GM11168 (cell line): ENCODE measurements around the gene ATXN2L.

Experiments used
- in situ Hi-C: fragments of 300-500 bp; cut with MboI; formaldehyde crosslinking; loops from one replicate; pipeline ENCODE4 v1.12.0; 2022; ENCODE audit warnings: low sequenced_read_pairs; ENCODE audit not compliant: unreplicated experiment

ATXN2L gene

GRCh38 chr16:28836761-28837064, 13.9 kb downstream of the ATXN2L start:
- in situ Hi-C loops: loop anchor here (25.0 kb wide), 1 partner anchor 149 kb away; no protein-coding TSS in a partner anchor

GRCh38 chr16:28837672-28838557, 15.1 kb downstream of the ATXN2L start:
- in situ Hi-C loops: loop anchor here (25.0 kb wide), 1 partner anchor 151 kb away; no protein-coding TSS in a partner anchor

GRCh38 chr16:28838558-28838918, 15.7 kb downstream of the ATXN2L start:
- in situ Hi-C loops: loop anchor here (25.0 kb wide), 1 partner anchor 151 kb away; no protein-coding TSS in a partner anchor

GRCh38 chr16:28839004-28839639, 16.3 kb downstream of the ATXN2L start:
- in situ Hi-C loops: loop anchor here (25.0 kb wide), 1 partner anchor 152 kb away; no protein-coding TSS in a partner anchor

GRCh38 chr16:28839899-28840298, 17.1 kb downstream of the ATXN2L start:
- in situ Hi-C loops: loop anchor here (25.0 kb wide), 1 partner anchor 153 kb away; no protein-coding TSS in a partner anchor

- in situ Hi-C loops: loop anchor here (25.0 kb wide), 1 partner anchor 155 kb away; no protein-coding TSS in a partner anchor
These were observed 19.9 kb downstream of the ATXN2L start for GRCh38 chr16:28842696-28843095.

GRCh38 chr16:28843766-28844165, 21.0 kb downstream of the ATXN2L start:
- in situ Hi-C loops: loop anchor here (25.0 kb wide), 1 partner anchor 156 kb away; no protein-coding TSS in a partner anchor

- in situ Hi-C loops: loop anchor here (25.0 kb wide), 1 partner anchor 157 kb away; no protein-coding TSS in a partner anchor
These were observed 21.6 kb downstream of the ATXN2L start for GRCh38 chr16:28844226-28844885.

GRCh38 chr16:28845293-28845692, 22.5 kb downstream of the ATXN2L start:
- in situ Hi-C loops: loop anchor here (25.0 kb wide), 1 partner anchor 158 kb away; no protein-coding TSS in a partner anchor

- in situ Hi-C loops: loop anchor here (25.0 kb wide), 1 partner anchor 158 kb away; no protein-coding TSS in a partner anchor
These were observed 22.9 kb downstream of the ATXN2L start for GRCh38 chr16:28845761-28846079.

- in situ Hi-C loops: loop anchor here (25.0 kb wide), 1 partner anchor 159 kb away; no protein-coding TSS in a partner anchor
These were observed 23.5 kb downstream of the ATXN2L start, which contains the start of gene TUFM for GRCh38 chr16:28846080-28846932. Gene TUFM, minus strand, starts transcription at chr16:28846348. Its CDS starts 79 bp downstream, at chr16:28846269.

GRCh38 chr16:28846933-28847273, 24.1 kb downstream of the ATXN2L start:
- in situ Hi-C loops: loop anchor here (25.0 kb wide), 1 partner anchor 160 kb away; no protein-coding TSS in a partner anchor

GRCh38 chr16:28858421-28858820, 35.6 kb downstream of the ATXN2L start:
- in situ Hi-C loops: no loop called here

- in situ Hi-C loops: no loop called here
These were observed 36.5 kb downstream of the ATXN2L start for GRCh38 chr16:28859326-28859725.

GRCh38 chr16:28863929-28864793, 41.4 kb downstream of the ATXN2L start:
- in situ Hi-C loops: loop anchor here (10.0 kb wide), 1 partner anchor 81 kb away; no protein-coding TSS in a partner anchor

- in situ Hi-C loops: loop anchor here (10.0 kb wide), 1 partner anchor 80 kb away; no protein-coding TSS in a partner anchor
These were observed 42.3 kb downstream of the ATXN2L start for GRCh38 chr16:28865001-28865688.

GRCh38 chr16:28865722-28866453, 43.1 kb downstream of the ATXN2L start:
- in situ Hi-C loops: loop anchor here (10.0 kb wide), 1 partner anchor 79 kb away; no protein-coding TSS in a partner anchor
